VCaP (cell line): ENCODE measurements around the gene IFI16.

ENCODE experiments used
- H3K27ac ChIP-seq: fragments of 450-650 bp; 2 replicates; pipeline ENCODE4 v1.5.1; 2017
- CTCF ChIP-seq: fragments of 450-650 bp; conservative IDR thresholded peaks from 2 replicates; pipeline ENCODE4 v1.5.1; 2017; ENCODE audit warnings: mild to moderate bottlenecking, moderate library complexity

IFI16 gene

GRCh38 chr1:158978730-158979129 is 31.0 kb upstream of the IFI16 start:
- no peak for TF ChIP-seq CTCF
- no peak overlapping the region for H3K27ac ChIP-seq

- no peak overlapping the region for H3K27ac ChIP-seq
- no peak for TF ChIP-seq CTCF
These were observed 30.5 kb upstream of the IFI16 start for GRCh38 chr1:158979229-158979628.

- H3K27ac ChIP-seq = no peak overlapping the region
- no peak for TF ChIP-seq CTCF
These were observed 26.5 kb upstream of the IFI16 start for GRCh38 chr1:158983235-158983634.

- no peak for TF ChIP-seq CTCF
- H3K27ac ChIP-seq = no peak overlapping the region
These were observed 25.3 kb upstream of the IFI16 start for GRCh38 chr1:158984386-158984785.

GRCh38 chr1:158989424-158989823 is 20.3 kb upstream of the IFI16 start:
- H3K27ac ChIP-seq = no peak overlapping the region
- TF ChIP-seq CTCF = no peak

GRCh38 chr1:158992787-158993312 is 16.9 kb upstream of the IFI16 start:
- no peak for TF ChIP-seq CTCF
- no peak overlapping the region for H3K27ac ChIP-seq

- H3K27ac ChIP-seq = no peak overlapping the region
- TF ChIP-seq CTCF = no peak
These were observed 12.7 kb upstream of the IFI16 start for GRCh38 chr1:158996998-158997397.
